ENCODE results near the gene MYO19.
"Not testable (repeated sequence)": the region's sequence is repeated elsewhere in the genome, so short reads cannot be mapped to it uniquely, and the experiment has no call there.

The MYO19 gene

GRCh38 chr17:36461330-36462110, 73.1 kb downstream of the MYO19 start:
- DNase-seq, result no peak

- DNase-seq, result no peak
Measured at GRCh38 chr17:36460265-36460937, 74.3 kb downstream of the MYO19 start.

GRCh38 chr17:36459601-36460000, 75.1 kb downstream of the MYO19 start:
- DNase-seq, result no peak

- no peak for DNase-seq
Measured at GRCh38 chr17:36459045-36459444, 75.6 kb downstream of the MYO19 start.

- DNase-seq, result not testable (repeated sequence)
Measured at GRCh38 chr17:36457701-36458100, 77.0 kb downstream of the MYO19 start.

GRCh38 chr17:36452888-36453287, 81.8 kb downstream of the MYO19 start:
- DNase-seq, result not testable (repeated sequence)

GRCh38 chr17:36449997-36450396, 84.7 kb downstream of the MYO19 start:
- not testable (repeated sequence) for DNase-seq

All from cortex of kidney (tissue), 1 donor.